GM12873 (cell line): ENCODE measurements around the gene HPDL.

ENCODE experiments used
- CTCF ChIP-seq: IDR thresholded peaks from 2 replicates; pipeline ENCODE4 v1.5.1; 2012; ENCODE audit warnings: low read depth, mild to moderate bottlenecking, moderate library complexity, low read length, control low read depth; ENCODE audit not compliant: insufficient read depth; ENCODE audit errors: missing control alignments

HPDL gene

GRCh38 chr1:45329445-45329844 lies 2.8 kb downstream of the HPDL start:
- TF ChIP-seq CTCF, result no peak

GRCh38 chr1:45331436-45332345 lies 5.0 kb downstream of the HPDL start:
- no peak for TF ChIP-seq CTCF

GRCh38 chr1:45332346-45332720 lies 5.6 kb downstream of the HPDL start:
- no peak for TF ChIP-seq CTCF

GRCh38 chr1:45334308-45335245 lies 7.9 kb downstream of the HPDL start:
- peak; percentile 4 for TF ChIP-seq CTCF

GRCh38 chr1:45335855-45336324 lies 9.2 kb downstream of the HPDL start:
- no peak for TF ChIP-seq CTCF

GRCh38 chr1:45337630-45338325 lies 11.1 kb downstream of the HPDL start:
- no peak for TF ChIP-seq CTCF
